GM18498 (cell line): ENCODE results near the gene MTARC2.

ENCODE experiments used
- ATAC-seq: cut with Tn5 transposase; IDR thresholded peaks from one replicate; pipeline ENCODE4 v1.9.1; 2021; ENCODE audit warnings: mild to moderate bottlenecking, moderate library complexity; ENCODE audit not compliant: unreplicated experiment

MTARC2 gene

GRCh38 chr1:220767312-220768125 is 19.4 kb downstream of the MTARC2 start:
- ATAC-seq = peak; percentile 44

- peak; percentile 39 for ATAC-seq
These were observed 20.0 kb downstream of the MTARC2 start for GRCh38 chr1:220768126-220768601.

- ATAC-seq = no peak
These were observed 21.1 kb downstream of the MTARC2 start for GRCh38 chr1:220769205-220769604.

GRCh38 chr1:220770245-220770913 is 22.3 kb downstream of the MTARC2 start:
- ATAC-seq = peak; percentile 71

GRCh38 chr1:220772846-220773245 is 24.7 kb downstream of the MTARC2 start:
- no peak for ATAC-seq

GRCh38 chr1:220775240-220775853 is 27.2 kb downstream of the MTARC2 start:
- ATAC-seq = no peak

- ATAC-seq = no peak
These were observed 28.1 kb downstream of the MTARC2 start for GRCh38 chr1:220776254-220776653.

GRCh38 chr1:220776720-220777326 is 28.7 kb downstream of the MTARC2 start:
- ATAC-seq = peak; percentile 88

GRCh38 chr1:220783453-220783852 is 35.3 kb downstream of the MTARC2 start:
- no peak for ATAC-seq

- no peak for ATAC-seq
These were observed 36.6 kb downstream of the MTARC2 start for GRCh38 chr1:220784751-220785150.

- ATAC-seq = no peak
These were observed 37.3 kb downstream of the MTARC2 start for GRCh38 chr1:220785166-220786056.

- ATAC-seq = peak; percentile 10
These were observed 37.9 kb downstream of the MTARC2 start for GRCh38 chr1:220786057-220786336.

GRCh38 chr1:220786337-220787068 is 38.4 kb downstream of the MTARC2 start, which contains the start of gene MTARC1:
Gene MTARC1, plus strand, starts transcription at chr1:220786913. Its CDS starts 32 bp downstream, at chr1:220786945.
- peak; percentile 89 for ATAC-seq

GRCh38 chr1:220787069-220787619 is 39.0 kb downstream of the MTARC2 start:
- peak; percentile 48 for ATAC-seq

- no peak for ATAC-seq
These were observed 40.8 kb downstream of the MTARC2 start for GRCh38 chr1:220788900-220789299.

- no peak for ATAC-seq
These were observed 41.5 kb downstream of the MTARC2 start for GRCh38 chr1:220789532-220790147.

GRCh38 chr1:220791285-220791684 is 43.2 kb downstream of the MTARC2 start:
- no peak for ATAC-seq

GRCh38 chr1:220791956-220792355 is 43.8 kb downstream of the MTARC2 start:
- ATAC-seq = no peak

GRCh38 chr1:220796530-220796929 is 48.4 kb downstream of the MTARC2 start:
- ATAC-seq = no peak
